Natural killer cell treated with Interleukin-12 subunit alpha and Interleukin-12 subunit beta and Interleukin-15 and Interleukin-18, amount 100 ng/mL, for 72 hours (primary cell): ENCODE results near the gene RHBG. TPM values are rescaled to one million over a fixed set of nuclear protein-coding genes. Genes with fewer than 3 reads are reported as not detected.
A peak's percentile ranks its signal among the peaks of the same experiment; 100 is the strongest.

Source experiments
- ATAC-seq, 2 donors: fragments of 150-1000 bp; cut with Tn5 transposase in 1 of 2; sonication (Bioruptor Pico), chemical (Tn5 transposase) in 1 of 2; 2 replicates each; pipeline ENCODE4 v1.10.0; 2021
- DNase-seq: peaks from one replicate; pipeline ENCODE4 v3.0.0; 2022; ENCODE audit warnings: low spot score
- H3K27ac Mint-ChIP-seq, 2 donors: 1 replicate in 1 of 2; 2 replicates in 1 of 2; pipeline ENCODE4 v1.8.0; 2022; ENCODE audit warnings: mixed read lengths in 2 of 2, mild to moderate bottlenecking in 1 of 2, moderate library complexity in 1 of 2
- H3K27me3 Mint-ChIP-seq, 2 donors: 1 replicate in 1 of 2; 2 replicates in 1 of 2; pipeline ENCODE4 v1.8.0; 2022; ENCODE audit warnings: mixed read lengths in 2 of 2
- H3K36me3 Mint-ChIP-seq: one replicate; pipeline ENCODE4 v1.8.0; 2022; ENCODE audit warnings: mixed read lengths
- H3K4me1 Mint-ChIP-seq, 2 donors: 1 replicate in 1 of 2; 2 replicates in 1 of 2; pipeline ENCODE4 v1.8.0; 2022; ENCODE audit warnings: low read depth in 2 of 2, mixed read lengths in 2 of 2, mild to moderate bottlenecking in 1 of 2
- H3K4me3 Mint-ChIP-seq: one replicate; pipeline ENCODE4 v1.8.0; 2022; ENCODE audit warnings: mixed read lengths
- H3K9me3 Mint-ChIP-seq: 2 replicates; pipeline ENCODE4 v1.8.0; 2022; ENCODE audit warnings: mixed read lengths
- total RNA-seq, 2 donors: library from RNA; stranded (reverse); gene quantifications; one replicate each; pipeline ENCODE4 v1.2.3, GENCODE V29; 2022

Gene RHBG
- total RNA-seq, 2 donors from 2014 or later: not detected

GRCh38 chr1:156394835-156395461, 25.9 kb downstream of the RHBG start:
- H3K36me3 Mint-ChIP-seq: no peaks in the 10 kb centered on the region
- no peak for DNase-seq
- no peaks in the 10 kb centered on the region for H3K9me3 Mint-ChIP-seq
- H3K4me3 Mint-ChIP-seq: no peak overlapping the region
- H3K4me1 Mint-ChIP-seq: peaks cover 0 to 3% of the 10 kb centered on the region in 2 donors
- no peak overlapping the region for H3K27ac Mint-ChIP-seq
- no peak for ATAC-seq
- peaks cover 0 to 7% of the 10 kb centered on the region in 2 donors for H3K27me3 Mint-ChIP-seq

- no peak overlapping the region for H3K4me3 Mint-ChIP-seq
- no peak overlapping the region for H3K27ac Mint-ChIP-seq
- ATAC-seq (no peak), DNase-seq (no peak)
- peaks cover 0 to 12% of the 10 kb centered on the region in 2 donors for H3K27me3 Mint-ChIP-seq
- H3K9me3 Mint-ChIP-seq: no peaks in the 10 kb centered on the region
- H3K4me1 Mint-ChIP-seq: peaks cover 0 to 2% of the 10 kb centered on the region in 2 donors
- no peaks in the 10 kb centered on the region for H3K36me3 Mint-ChIP-seq
These were observed 30.5 kb downstream of the RHBG start for GRCh38 chr1:156399355-156400125.

- Mint-ChIP-seq H3K36me3 (no peaks in the 10 kb centered on the region), H3K4me3 (no peak overlapping the region), H3K4me1 (no peaks in the 10 kb centered on the region), H3K9me3 (no peaks in the 10 kb centered on the region), H3K27me3 (peaks cover 0 to 8% of the 10 kb centered on the region in 2 donors), H3K27ac (no peak overlapping the region)
- peak in 1 of 2 donors; percentile 32 for ATAC-seq
- DNase-seq: no peak
These were observed 31.4 kb downstream of the RHBG start for GRCh38 chr1:156400191-156400935.

GRCh38 chr1:156401041-156401574, 32.1 kb downstream of the RHBG start:
- Mint-ChIP-seq H3K27ac (no peak overlapping the region), H3K27me3 (peaks cover 0 to 13% of the 10 kb centered on the region in 2 donors), H3K36me3 (no peaks in the 10 kb centered on the region), H3K4me3 (no peak overlapping the region), H3K9me3 (no peaks in the 10 kb centered on the region), H3K4me1 (no peaks in the 10 kb centered on the region)
- ATAC-seq (no peak), DNase-seq (no peak)

DNA sequence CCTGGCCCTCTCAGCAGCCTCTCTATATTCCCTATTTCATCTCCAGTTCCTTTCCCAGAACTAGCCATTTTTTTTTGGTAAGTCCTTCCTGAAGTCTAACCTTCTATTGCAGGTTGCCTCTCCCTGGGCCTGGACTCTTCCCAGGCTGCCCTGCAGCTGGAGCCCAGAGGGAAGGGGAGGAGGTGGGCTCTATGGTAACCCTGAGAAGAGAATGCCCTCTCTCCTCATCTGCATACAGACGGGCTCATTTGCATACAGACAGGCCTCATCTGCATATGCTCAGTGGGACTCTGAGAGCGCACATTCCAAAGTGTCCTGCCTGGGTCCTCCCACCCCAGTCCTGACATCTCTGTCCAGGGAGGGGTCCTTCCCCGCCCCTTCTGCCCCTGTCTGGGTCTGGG, 32.7 kb downstream of the RHBG start:
- no peak for DNase-seq
- ATAC-seq: no peak

DNA sequence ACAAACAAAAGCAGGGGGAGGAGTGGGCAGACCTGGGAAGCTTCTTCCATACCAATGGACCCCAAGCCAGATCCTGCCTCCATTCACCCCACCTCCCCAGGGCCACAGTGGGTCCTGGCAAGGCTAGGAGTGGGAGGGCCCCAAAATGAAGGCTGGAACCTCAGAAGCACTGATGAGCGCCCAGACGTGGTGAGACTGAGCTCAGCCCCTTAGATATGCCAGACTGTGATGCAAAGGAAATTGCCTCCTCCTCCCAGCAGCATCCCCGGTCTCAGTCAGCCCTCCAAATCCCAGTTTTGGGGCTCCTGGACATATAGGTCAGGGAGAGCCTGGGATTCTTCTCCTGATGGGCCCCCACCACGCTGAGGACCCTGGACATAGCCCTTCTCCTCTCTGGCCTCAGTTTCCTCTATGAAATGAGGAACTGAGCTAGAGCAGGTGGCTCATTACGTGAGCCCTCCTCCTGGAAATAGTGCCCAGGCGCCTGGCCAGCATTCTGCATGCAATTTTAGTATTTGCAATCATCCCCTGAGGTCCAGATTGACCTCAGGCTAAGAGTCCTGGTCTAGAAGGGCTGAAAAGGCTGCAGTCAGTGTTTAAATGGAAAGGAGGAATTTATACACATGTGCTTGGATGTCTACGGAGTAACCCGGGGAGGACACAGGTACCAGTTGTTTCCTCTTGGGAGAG, 33.5 kb downstream of the RHBG start:
- Mint-ChIP-seq H3K9me3 (no peaks in the 10 kb centered on the region), H3K36me3 (no peaks in the 10 kb centered on the region), H3K4me3 (no peak overlapping the region), H3K4me1 (no peaks in the 10 kb centered on the region), H3K27me3 (peaks cover 0 to 14% of the 10 kb centered on the region in 2 donors), H3K27ac (no peak overlapping the region)
- no peak for ATAC-seq
- no peak for DNase-seq

More for the DNA sequence above, 32.7 kb downstream of the RHBG start:
- H3K36me3 Mint-ChIP-seq: no peaks in the 10 kb centered on the region
- H3K27me3 Mint-ChIP-seq: peaks cover 0 to 14% of the 10 kb centered on the region in 2 donors
- no peaks in the 10 kb centered on the region for H3K9me3 Mint-ChIP-seq
- no peak overlapping the region for H3K27ac Mint-ChIP-seq
- no peak overlapping the region for H3K4me3 Mint-ChIP-seq
- no peaks in the 10 kb centered on the region for H3K4me1 Mint-ChIP-seq

- Mint-ChIP-seq H3K9me3 (no peaks in the 10 kb centered on the region), H3K27me3 (peaks cover 0 to 17% of the 10 kb centered on the region in 2 donors), H3K4me3 (no peak overlapping the region), H3K36me3 (no peaks in the 10 kb centered on the region), H3K4me1 (no peaks in the 10 kb centered on the region), H3K27ac (no peak overlapping the region)
- ATAC-seq (no peak), DNase-seq (no peak)
These were observed 36.7 kb downstream of the RHBG start for GRCh38 chr1:156405670-156406069.

GRCh38 chr1:156406251-156406650, 37.2 kb downstream of the RHBG start:
- no peak for ATAC-seq
- H3K9me3 Mint-ChIP-seq: no peaks in the 10 kb centered on the region
- no peaks in the 10 kb centered on the region for H3K36me3 Mint-ChIP-seq
- H3K27me3 Mint-ChIP-seq: peaks cover 0 to 22% of the 10 kb centered on the region in 2 donors
- H3K27ac Mint-ChIP-seq: no peak overlapping the region
- no peak overlapping the region for H3K4me3 Mint-ChIP-seq
- no peaks in the 10 kb centered on the region for H3K4me1 Mint-ChIP-seq
- no peak for DNase-seq

GRCh38 chr1:156407344-156407743, 38.3 kb downstream of the RHBG start:
- H3K4me3 Mint-ChIP-seq: no peak overlapping the region
- DNase-seq (no peak), ATAC-seq (no peak)
- peaks cover 0 to 25% of the 10 kb centered on the region in 2 donors for H3K27me3 Mint-ChIP-seq
- H3K9me3 Mint-ChIP-seq: no peaks in the 10 kb centered on the region
- H3K27ac Mint-ChIP-seq: no peak overlapping the region
- H3K4me1 Mint-ChIP-seq: no peaks in the 10 kb centered on the region
- no peaks in the 10 kb centered on the region for H3K36me3 Mint-ChIP-seq

DNA sequence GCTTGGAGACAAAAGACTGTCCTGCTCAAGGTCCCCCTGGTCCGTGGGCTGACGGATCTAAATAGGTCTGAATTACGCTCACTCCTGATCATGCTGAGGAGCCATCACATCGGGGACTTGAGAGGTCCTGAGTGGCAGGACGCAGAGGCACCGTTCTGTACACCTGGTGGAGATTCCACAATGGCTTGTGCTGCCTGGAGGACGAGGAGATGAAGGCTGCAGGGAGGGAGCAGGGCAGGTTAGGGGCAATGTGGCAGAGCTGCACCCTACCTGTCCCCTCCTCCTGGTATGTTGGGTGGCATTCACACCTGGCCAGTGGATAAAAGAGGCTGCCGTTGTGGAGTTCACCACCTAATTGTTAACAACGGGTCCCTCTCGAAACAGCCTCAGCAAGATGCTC, 38.7 kb downstream of the RHBG start:
- H3K36me3 Mint-ChIP-seq: no peaks in the 10 kb centered on the region
- no peak for ATAC-seq
- no peak for DNase-seq
- H3K4me3 Mint-ChIP-seq: no peak overlapping the region
- H3K27me3 Mint-ChIP-seq: peaks cover 0 to 23% of the 10 kb centered on the region in 2 donors
- H3K9me3 Mint-ChIP-seq: no peaks in the 10 kb centered on the region
- no peak overlapping the region for H3K27ac Mint-ChIP-seq
- H3K4me1 Mint-ChIP-seq: no peaks in the 10 kb centered on the region

GRCh38 chr1:156409439-156409838, 40.4 kb downstream of the RHBG start:
- Mint-ChIP-seq H3K4me3 (no peak overlapping the region), H3K4me1 (no peaks in the 10 kb centered on the region), H3K9me3 (no peaks in the 10 kb centered on the region), H3K36me3 (no peaks in the 10 kb centered on the region), H3K27me3 (peaks cover 3 to 26% of the 10 kb centered on the region in 2 donors), H3K27ac (no peak overlapping the region)
- no peak for ATAC-seq
- no peak for DNase-seq

- H3K4me1 Mint-ChIP-seq: no peaks in the 10 kb centered on the region
- H3K36me3 Mint-ChIP-seq: no peaks in the 10 kb centered on the region
- no peak overlapping the region for H3K27ac Mint-ChIP-seq
These were observed 41.2 kb downstream of the RHBG start for GRCh38 chr1:156410238-156410637.

GRCh38 chr1:156410740-156411139, 41.7 kb downstream of the RHBG start:
- H3K27ac Mint-ChIP-seq: no peak overlapping the region
- H3K36me3 Mint-ChIP-seq: no peaks in the 10 kb centered on the region
- ATAC-seq: no peak
- peaks cover 14 to 28% of the 10 kb centered on the region in 2 donors for H3K27me3 Mint-ChIP-seq
- no peak overlapping the region for H3K4me3 Mint-ChIP-seq
- H3K4me1 Mint-ChIP-seq: no peaks in the 10 kb centered on the region
- no peaks in the 10 kb centered on the region for H3K9me3 Mint-ChIP-seq
- no peak for DNase-seq

More at GRCh38 chr1:156410238-156410637, 41.2 kb downstream of the RHBG start:
- DNase-seq (no peak), ATAC-seq (no peak)
- no peaks in the 10 kb centered on the region for H3K9me3 Mint-ChIP-seq
- H3K27me3 Mint-ChIP-seq: peaks cover 11 to 29% of the 10 kb centered on the region in 2 donors
- H3K4me3 Mint-ChIP-seq: no peak overlapping the region
